ENCODE data around the gene BRI3BP.
"Not testable (repeated sequence)": the region's sequence is repeated elsewhere in the genome, so short reads cannot be mapped to it uniquely, and the experiment has no call there.

Gene BRI3BP

GRCh38 chr12:124976999-124977398, 16.4 kb upstream of the BRI3BP start:
- DNase-seq: no peak

DNA sequence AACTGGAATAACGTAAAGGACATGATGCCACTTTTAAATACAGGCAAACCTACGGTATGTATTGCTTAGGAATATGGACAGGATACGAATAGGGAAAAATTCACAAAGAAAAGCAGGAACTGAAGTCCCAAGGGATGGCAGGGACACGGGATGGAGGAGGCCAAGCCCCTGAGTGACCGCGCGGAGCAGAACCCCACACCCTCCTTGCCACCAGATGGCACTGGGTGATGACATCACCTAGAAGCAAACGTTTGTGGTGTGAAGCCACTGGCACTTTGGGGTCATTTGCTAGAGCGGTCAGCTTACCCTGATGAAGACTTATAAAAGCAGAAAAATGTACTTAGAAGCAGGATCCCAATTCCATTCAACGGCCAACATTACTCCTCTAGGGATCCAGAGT, 13.9 kb upstream of the BRI3BP start:
- DNase-seq: no peak

DNA sequence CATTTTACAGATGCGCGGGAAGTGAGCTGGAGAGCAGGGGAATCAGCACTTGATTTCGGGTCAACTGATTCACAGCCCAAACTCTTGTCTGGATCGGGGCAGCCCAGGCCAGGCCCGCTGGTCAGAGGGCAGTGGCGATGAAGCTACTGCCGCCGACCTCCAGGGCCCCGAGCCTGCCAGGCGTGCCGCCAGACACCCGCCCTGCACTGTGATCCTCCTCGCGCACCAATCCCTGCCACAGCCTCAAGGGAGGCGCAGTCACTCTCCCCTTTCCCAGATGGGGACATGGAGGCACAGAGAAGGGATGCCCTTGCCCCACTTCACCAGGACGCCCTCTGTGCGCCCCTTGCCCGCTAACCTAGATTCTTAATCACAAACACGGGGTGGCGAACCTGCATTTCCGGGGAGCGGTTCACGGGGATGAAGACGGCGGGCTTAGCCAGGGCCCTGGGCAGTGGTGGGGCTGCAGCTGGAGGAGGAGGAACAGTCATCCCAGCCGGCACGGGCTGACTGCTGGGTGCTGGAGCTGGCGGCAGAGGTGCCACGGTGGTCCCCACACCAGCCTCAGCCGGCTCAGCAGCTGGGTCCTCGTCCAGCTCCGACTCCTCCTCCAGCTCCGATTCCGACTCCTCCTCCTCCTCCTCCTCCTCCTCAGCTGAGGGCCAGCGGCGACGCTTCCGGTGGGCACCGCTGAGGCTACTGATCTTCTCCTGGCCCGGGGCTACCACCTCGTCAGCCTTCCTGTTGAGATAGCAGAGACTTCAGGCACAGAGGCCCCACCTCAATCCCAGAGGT, 13.2 kb upstream of the BRI3BP start:
- DNase-seq: no peak

GRCh38 chr12:124986876-124987275, 6.6 kb upstream of the BRI3BP start:
- not testable (repeated sequence) for DNase-seq

DNA sequence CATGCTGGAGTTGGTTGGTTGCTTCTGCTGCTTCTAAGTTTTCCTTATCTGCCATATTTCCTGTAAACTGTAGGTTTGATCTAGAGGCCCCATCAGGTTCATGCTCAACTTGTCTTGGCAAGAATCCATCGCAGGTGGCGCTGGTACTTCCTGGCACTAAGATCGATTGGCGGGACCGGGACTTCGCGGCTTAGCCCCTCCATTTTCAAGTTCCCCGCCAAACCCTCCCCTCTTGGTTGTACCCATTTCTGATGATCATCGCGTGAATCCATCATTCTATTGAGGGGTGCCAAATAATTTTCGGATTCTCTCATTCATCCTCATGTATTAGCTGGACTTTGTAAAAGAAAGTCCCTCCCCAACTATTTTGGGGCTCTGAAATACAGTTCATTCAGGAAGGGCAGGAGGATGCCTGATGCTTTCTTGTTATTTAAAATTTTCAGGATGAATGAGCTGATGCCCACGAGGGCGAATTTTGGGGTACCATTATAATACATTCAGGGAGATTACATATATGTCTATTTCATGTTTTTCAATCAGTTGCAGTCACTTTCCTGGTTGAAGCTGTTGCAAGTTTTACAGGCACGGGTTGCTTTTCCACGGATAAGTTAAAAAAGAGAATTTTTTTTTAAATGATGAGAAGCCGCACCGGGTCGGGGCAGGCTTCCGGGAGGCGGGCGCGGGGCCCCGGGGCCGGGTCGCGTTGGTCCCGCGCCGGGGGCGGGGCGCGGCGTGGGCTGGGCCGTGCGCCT, 395 bp upstream of the BRI3BP start:
- no peak for DNase-seq

GRCh38 chr12:124994437-124994975, 1.1 kb downstream of the BRI3BP start:
- DNase-seq: no peak

GRCh38 chr12:124995200-124995961, 1.9 kb downstream of the BRI3BP start:
- no peak for DNase-seq

- no peak for DNase-seq
Observed at GRCh38 chr12:124998705-124999104, 5.3 kb downstream of the BRI3BP start.

DNA sequence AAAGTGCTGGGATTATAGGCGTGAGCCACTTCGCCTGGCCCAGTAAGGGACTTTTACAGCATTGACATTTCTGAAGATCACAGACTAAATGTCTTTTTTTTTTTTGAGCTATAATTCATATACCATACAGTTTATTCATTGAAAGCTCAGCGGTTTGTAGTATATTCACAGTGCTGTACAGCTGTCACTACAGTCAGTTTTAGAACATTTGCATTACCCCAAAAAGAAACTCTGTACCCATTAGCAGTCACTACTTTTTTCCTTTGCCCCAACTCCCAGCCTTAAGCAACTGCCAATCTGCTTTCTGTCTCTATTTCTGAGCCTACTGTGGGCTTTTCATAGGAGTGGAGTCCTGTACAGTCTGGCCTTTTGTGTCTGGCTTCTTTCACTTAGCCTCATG, 8.2 kb downstream of the BRI3BP start:
- DNase-seq: no peak

DNA sequence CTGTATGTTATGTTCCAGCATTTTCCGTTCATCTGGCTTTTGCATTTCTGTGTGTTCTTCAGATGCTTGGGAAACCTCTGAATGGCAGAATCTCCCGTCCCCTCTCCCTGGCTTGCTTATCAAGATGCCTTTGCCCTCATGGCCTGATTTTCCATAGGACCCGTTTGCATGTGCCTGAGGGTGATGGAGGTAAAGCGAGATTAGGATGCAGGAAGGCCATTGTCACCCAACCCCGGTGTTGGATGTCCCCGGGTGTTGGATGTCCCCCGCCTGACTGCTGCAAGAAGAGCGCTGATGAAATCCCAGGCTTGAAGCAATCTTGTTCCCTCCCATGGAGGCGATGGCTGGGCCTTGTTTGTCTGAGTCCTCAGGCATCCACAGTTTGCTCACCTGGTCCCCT, 9.6 kb downstream of the BRI3BP start:
- DNase-seq: no peak

- DNase-seq: no peak
Observed at GRCh38 chr12:125004621-125005020, 11.2 kb downstream of the BRI3BP start.

DNA sequence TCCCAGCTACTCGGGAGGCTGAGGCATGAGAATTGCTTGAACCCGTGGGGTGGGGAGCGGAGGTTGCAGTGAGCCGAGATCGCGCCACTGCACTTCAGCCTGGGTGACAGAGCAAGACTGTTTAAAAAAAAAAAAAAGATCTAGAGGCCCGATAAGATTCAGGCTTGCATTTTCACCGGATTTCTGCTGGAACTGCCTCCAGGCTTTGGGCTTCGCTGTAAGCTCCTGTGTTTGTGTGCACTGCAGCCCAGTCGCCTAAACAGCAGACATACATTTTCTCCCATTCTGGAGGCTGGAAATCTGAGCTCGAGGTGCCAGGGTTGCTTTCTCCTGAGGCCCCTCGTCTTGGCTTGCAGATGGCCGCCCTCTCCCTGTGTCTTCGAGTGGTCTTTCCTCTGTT, 12.2 kb downstream of the BRI3BP start:
- no peak for DNase-seq

- DNase-seq: no peak
Observed at GRCh38 chr12:125006365-125006764, 12.9 kb downstream of the BRI3BP start.

DNA sequence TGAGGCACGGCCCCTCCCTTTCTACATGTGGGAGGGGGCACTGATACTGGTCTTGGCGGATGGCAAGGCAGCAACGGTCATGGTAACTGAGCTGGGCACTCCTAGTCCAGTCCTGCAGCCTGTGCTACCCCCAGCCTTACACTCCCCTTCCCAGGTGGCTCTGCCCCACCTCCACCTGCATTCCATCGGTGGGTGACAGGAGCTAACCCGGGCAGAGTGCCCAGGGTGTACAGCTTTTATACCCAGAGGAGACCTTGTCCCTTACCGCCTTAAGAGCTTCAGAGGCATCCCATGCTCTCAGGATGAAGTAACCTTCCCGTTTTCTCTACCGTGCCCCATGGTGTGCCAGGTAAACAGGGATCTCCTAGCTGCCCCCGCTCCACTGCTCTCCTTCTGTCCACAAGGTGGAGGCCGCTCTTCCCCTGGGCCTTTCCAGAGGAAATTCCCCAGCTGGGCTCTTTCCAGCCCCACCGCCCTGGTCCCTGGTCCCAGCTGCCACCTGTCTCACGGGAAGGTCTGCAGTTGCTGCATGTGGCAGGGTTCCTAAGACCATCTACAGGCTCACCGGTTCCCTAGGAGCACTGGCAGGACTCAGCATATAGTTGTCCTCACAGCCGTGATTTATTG, 20.5 kb downstream of the BRI3BP start:
- no peak for DNase-seq

DNA sequence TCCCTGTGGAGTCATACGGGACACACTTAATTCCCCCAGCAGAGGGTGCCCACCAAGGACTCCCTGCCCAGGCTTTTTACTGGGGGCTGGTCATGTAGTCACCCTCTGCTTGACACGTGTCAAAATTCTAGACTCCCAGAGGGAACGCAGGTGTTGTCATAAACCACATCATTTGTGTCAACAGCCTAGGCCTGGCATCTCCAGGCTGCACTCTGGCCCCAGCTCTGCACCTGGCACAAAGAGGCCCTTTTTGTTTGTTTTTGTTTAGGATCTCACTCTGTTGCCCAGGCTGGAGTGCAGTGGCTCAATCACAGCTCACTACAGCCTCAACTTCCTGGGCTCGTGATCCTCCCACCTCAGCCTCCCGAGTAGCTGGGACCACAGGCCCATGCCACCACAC, 21.1 kb downstream of the BRI3BP start:
- no peak for DNase-seq

DNA sequence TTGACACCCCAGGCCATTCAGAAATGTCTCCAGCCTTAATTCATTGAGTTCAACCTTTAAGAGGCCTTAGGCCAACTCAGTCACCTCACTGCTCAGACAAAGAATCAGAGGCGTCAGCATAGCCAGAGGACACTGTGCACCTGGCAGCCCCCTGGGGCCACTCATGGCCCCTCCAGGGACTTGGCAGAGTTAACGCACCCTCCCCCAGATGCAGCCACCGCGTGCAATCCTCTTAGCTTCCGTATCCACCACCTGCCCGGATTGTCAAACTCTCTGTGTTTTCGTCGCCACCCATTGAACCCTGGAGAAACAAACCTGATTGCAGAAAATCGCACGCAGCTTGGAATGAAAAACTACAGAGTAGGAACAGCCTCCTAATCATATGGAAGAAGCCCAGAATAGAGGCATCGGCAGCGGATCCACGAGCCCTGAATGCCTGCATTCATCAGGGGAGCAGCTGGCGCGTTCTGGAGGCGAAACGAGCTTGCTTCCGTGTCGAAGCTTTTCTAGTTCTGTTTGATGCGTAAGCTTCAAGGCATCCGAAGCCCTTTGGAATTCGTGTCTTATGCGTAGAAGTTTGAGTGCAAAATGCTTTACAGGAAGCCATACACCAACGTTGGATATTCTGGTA, 22.4 kb downstream of the BRI3BP start:
- DNase-seq: no peak

GRCh38 chr12:125017801-125018200, 24.4 kb downstream of the BRI3BP start:
- DNase-seq: no peak

DNA sequence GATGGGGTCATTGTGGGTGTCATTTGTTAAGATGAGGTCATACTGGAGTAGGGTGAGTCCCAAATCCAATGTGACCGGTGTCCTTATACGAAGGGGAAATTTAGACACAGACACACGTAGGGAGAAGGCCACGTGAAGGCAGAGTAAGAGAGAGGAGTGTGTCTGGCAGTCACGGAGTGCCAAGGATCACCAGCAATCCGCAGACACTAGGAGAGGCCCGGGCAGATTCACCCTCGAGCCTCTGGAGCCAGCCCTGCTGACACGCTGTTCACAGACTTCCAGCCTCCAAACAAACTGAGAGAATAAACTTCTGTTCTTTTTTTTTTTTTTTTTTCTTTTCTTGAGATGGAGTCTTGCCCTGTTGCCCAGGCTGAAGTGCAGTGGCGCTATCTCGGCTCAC, 24.9 kb downstream of the BRI3BP start:
- no peak for DNase-seq

DNA sequence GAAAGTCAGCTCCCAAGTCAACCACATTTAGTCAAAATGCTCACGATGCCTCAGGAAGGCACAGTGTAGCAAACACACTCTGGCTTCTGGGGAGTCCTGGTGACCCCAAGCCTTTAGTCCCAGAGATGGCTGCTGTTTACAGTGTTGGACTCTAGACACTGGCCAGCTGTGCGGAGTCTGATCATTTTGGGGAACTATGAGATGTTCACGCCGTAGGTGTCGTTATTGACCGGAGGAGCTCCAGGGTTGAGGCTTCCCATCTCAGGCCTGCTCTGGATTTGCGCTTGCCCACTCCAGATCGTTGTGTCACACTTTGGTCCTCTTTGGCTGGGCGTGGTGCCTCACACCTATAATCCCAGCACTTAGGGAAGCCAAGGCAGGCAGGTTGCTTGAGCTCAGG, 27.7 kb downstream of the BRI3BP start:
- DNase-seq: no peak

- DNase-seq: no peak
Observed at GRCh38 chr12:125021771-125022170, 28.3 kb downstream of the BRI3BP start.

DNA sequence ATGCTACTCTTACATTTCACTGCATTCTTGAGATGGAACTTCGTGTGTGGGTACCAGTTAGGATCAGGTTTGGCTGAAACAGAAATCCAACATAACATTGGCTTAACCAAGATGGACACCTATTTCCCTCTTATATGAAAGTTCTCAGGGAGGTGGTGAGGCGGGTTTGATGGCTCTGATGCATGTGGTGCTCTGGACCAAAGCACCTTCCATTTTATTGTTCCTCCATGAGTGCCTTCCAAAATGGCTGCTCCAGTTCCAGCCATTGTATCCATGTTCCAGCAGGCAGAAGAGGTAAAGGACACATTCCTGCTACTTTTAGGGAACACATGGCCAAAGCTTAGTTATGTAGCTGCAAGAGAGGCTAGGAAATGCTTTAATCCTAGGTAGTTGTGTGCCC, 29.6 kb downstream of the BRI3BP start:
- DNase-seq: no peak

GRCh38 chr12:125024949-125025563, 31.6 kb downstream of the BRI3BP start:
- no peak for DNase-seq

Measured in NCI-H1694 (cell line).